ENCODE data around the gene PELI1.
"Not testable (repeated sequence)": the region's sequence is repeated elsewhere in the genome, so short reads cannot be mapped to it uniquely, and the experiment has no call there.

Gene PELI1

GRCh38 chr2:64120008-64120407, 24.2 kb downstream of the PELI1 start:
- no peak for DNase-seq

- DNase-seq, result no peak
Observed at GRCh38 chr2:64119369-64119768, 24.9 kb downstream of the PELI1 start.

- DNase-seq, result no peak
Observed at GRCh38 chr2:64115808-64116598, 28.2 kb downstream of the PELI1 start.

- no peak for DNase-seq
Observed at GRCh38 chr2:64114912-64115277, 29.3 kb downstream of the PELI1 start.

GRCh38 chr2:64114063-64114911, 29.9 kb downstream of the PELI1 start:
- DNase-seq, result no peak

- DNase-seq, result no peak
Observed at GRCh38 chr2:64112016-64112415, 32.2 kb downstream of the PELI1 start.

GRCh38 chr2:64111426-64111825, 32.8 kb downstream of the PELI1 start:
- no peak for DNase-seq

- DNase-seq, result no peak
Observed at GRCh38 chr2:64108666-64109241, 35.5 kb downstream of the PELI1 start.

- no peak for DNase-seq
Observed at GRCh38 chr2:64106481-64106880, 37.7 kb downstream of the PELI1 start.

GRCh38 chr2:64105670-64106461, 38.4 kb downstream of the PELI1 start:
- DNase-seq, result no peak

GRCh38 chr2:64104933-64105332, 39.3 kb downstream of the PELI1 start:
- DNase-seq, result no peak

GRCh38 chr2:64102736-64103135, 41.5 kb downstream of the PELI1 start:
- not testable (repeated sequence) for DNase-seq

GRCh38 chr2:64101141-64101591, 43.1 kb downstream of the PELI1 start:
- no peak for DNase-seq

GRCh38 chr2:64100584-64100983, 43.6 kb downstream of the PELI1 start:
- DNase-seq, result not testable (repeated sequence)

- DNase-seq, result peak; percentile 53
Observed at GRCh38 chr2:64094663-64095382, 49.4 kb downstream of the PELI1 start.

- DNase-seq, result no peak
Observed at GRCh38 chr2:64093341-64093740, 50.9 kb downstream of the PELI1 start.

- no peak for DNase-seq
Observed at GRCh38 chr2:64092502-64092901, 51.7 kb downstream of the PELI1 start.

- no peak for DNase-seq
Observed at GRCh38 chr2:64090264-64090663, 54.0 kb downstream of the PELI1 start.

- no peak for DNase-seq
Observed at GRCh38 chr2:64086347-64087082, 57.7 kb downstream of the PELI1 start.

GRCh38 chr2:64085936-64086335, 58.3 kb downstream of the PELI1 start:
- no peak for DNase-seq

GRCh38 chr2:64081046-64081445, 63.2 kb downstream of the PELI1 start:
- DNase-seq, result no peak

All from retina (tissue), 1 donor.